HCT116 (cell line): ENCODE results near the gene ZNF536.

ENCODE experiments used
- EZH2 ChIP-seq: fragments of 200-600 bp; sonication (generic); IDR thresholded peaks from 2 replicates; pipeline ENCODE4 v1.6.1; 2017; ENCODE audit warnings: antibody characterized with exemption, mixed run types
- POLR2A ChIP-seq: IDR thresholded peaks from 2 replicates; pipeline ENCODE4 v1.7.0; 2011; ENCODE audit warnings: borderline replicate concordance; ENCODE audit not compliant: insufficient read depth, insufficient read length; ENCODE audit errors: extremely low read depth
- RAD21 ChIP-seq: IDR thresholded peaks from 2 replicates; pipeline ENCODE4 v1.6.1; 2012; ENCODE audit warnings: low read depth, mild to moderate bottlenecking
- YY1 ChIP-seq: IDR thresholded peaks from 2 replicates; pipeline ENCODE4 v1.6.1; 2011; ENCODE audit warnings: low read length, low read depth, moderate library complexity, mild to moderate bottlenecking; ENCODE audit not compliant: insufficient replicate concordance; ENCODE audit errors: extremely low read depth
- TF ChIP-seq, protein P1 (sequence below), 3 experiments: fragments of 200-600 bp in 1 of 3; sonication (generic) in 1 of 3; IDR thresholded peaks in 2 of 3; conservative IDR thresholded peaks in 1 of 3; 2 replicates each; pipeline ENCODE4 v1.5.1; 2012 to 2017; ENCODE audit warnings: low read depth in 2 of 3, low read length in 2 of 3, antibody characterized with exemption in 1 of 3, borderline replicate concordance in 1 of 3, control low read depth in 1 of 3, mild to moderate bottlenecking in 1 of 3, mixed read lengths in 1 of 3, mixed run types in 1 of 3, moderate library complexity in 1 of 3; ENCODE audit not compliant: insufficient read depth in 1 of 3

DNA sequence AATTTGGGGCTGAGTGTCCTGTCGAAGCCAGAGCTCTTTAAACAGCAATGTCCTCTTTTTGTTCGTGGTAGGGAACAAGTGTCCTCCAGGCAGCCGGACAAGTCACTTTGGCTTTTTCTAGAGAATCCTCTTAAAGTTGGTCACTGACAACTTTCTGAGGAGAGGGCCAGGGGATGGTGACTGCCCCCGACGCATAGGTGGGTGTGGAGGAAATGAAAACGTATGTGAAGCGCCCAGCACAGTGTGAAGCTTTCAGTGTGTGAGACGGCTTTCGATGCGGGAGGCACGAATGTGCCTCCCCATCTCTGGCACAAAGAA lies 45.8 kb upstream of the ZNF536 start:
- TF ChIP-seq RAD21 (no peak), POLR2A (no peak), EZH2 (no peak), YY1 (no peak)
- TF ChIP-seq, protein P1, sequence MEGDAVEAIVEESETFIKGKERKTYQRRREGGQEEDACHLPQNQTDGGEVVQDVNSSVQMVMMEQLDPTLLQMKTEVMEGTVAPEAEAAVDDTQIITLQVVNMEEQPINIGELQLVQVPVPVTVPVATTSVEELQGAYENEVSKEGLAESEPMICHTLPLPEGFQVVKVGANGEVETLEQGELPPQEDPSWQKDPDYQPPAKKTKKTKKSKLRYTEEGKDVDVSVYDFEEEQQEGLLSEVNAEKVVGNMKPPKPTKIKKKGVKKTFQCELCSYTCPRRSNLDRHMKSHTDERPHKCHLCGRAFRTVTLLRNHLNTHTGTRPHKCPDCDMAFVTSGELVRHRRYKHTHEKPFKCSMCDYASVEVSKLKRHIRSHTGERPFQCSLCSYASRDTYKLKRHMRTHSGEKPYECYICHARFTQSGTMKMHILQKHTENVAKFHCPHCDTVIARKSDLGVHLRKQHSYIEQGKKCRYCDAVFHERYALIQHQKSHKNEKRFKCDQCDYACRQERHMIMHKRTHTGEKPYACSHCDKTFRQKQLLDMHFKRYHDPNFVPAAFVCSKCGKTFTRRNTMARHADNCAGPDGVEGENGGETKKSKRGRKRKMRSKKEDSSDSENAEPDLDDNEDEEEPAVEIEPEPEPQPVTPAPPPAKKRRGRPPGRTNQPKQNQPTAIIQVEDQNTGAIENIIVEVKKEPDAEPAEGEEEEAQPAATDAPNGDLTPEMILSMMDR (IDR thresholded peaks at IDR 0.05 in 2 of 3, conservative IDR thresholded peaks at IDR 0.05 in 1 of 3; ENCODE audit: borderline replicate concordance in 1 of 3, insufficient read depth in 1 of 3, low read depth in 2 of 3, low read length in 2 of 3), result no peak
